NB4 (cell line): ENCODE results near the gene CDH2.

Source experiments
- POLR2A ChIP-seq: IDR thresholded peaks from 2 replicates; pipeline ENCODE4 v1.6.1; 2011; ENCODE audit warnings: mild to moderate bottlenecking; ENCODE audit not compliant: insufficient read length; ENCODE audit errors: extremely low read depth
- TF ChIP-seq, protein P1 (sequence below): IDR thresholded peaks from one replicate; pipeline ENCODE4 v1.5.1; 2012; ENCODE audit warnings: low read depth, low read length

- TF ChIP-seq, protein P1, sequence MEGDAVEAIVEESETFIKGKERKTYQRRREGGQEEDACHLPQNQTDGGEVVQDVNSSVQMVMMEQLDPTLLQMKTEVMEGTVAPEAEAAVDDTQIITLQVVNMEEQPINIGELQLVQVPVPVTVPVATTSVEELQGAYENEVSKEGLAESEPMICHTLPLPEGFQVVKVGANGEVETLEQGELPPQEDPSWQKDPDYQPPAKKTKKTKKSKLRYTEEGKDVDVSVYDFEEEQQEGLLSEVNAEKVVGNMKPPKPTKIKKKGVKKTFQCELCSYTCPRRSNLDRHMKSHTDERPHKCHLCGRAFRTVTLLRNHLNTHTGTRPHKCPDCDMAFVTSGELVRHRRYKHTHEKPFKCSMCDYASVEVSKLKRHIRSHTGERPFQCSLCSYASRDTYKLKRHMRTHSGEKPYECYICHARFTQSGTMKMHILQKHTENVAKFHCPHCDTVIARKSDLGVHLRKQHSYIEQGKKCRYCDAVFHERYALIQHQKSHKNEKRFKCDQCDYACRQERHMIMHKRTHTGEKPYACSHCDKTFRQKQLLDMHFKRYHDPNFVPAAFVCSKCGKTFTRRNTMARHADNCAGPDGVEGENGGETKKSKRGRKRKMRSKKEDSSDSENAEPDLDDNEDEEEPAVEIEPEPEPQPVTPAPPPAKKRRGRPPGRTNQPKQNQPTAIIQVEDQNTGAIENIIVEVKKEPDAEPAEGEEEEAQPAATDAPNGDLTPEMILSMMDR: no peak
- no peak for TF ChIP-seq POLR2A
These were observed 254.2 kb downstream of the CDH2 start for GRCh38 chr18:27922780-27923179.
